ENCODE results near the gene ZNF496. TPM values are rescaled to one million over a fixed set of nuclear protein-coding genes. Genes with fewer than 3 reads are reported as not detected.

Gene ZNF496
- total RNA-seq, 2 donors from 2014 or later, result 11.7 to 15.6 TPM

GRCh38 chr1:247322849-247323586, 8.6 kb downstream of the ZNF496 start:
- no peaks in the 10 kb centered on the region for H3K4me1 ChIP-seq
- TF ChIP-seq CTCF (IDR thresholded peaks at IDR 0.05), result no peak
- H3K4me3 ChIP-seq, result no peak overlapping the region
- no peak overlapping the region for H3K9ac ChIP-seq (ENCODE audit: low read depth in 2 of 2, low read length in 2 of 2)
- no peak overlapping the region for H3K27ac ChIP-seq
- no peaks in the 10 kb centered on the region for H3K27me3 ChIP-seq
- DNase-seq, result no peak
- intact Hi-C loops (cut with DNase I), result no loop called here
- H3K36me3 ChIP-seq, result no peaks in the 10 kb centered on the region
- no peaks in the 10 kb centered on the region for H3K9me3 ChIP-seq

- DNase-seq, result no peak
- H3K9ac ChIP-seq (ENCODE audit: low read depth in 2 of 2, low read length in 2 of 2), result no peak overlapping the region
- H3K9me3 ChIP-seq, result no peaks in the 10 kb centered on the region
- no peaks in the 10 kb centered on the region for H3K36me3 ChIP-seq
- intact Hi-C loops (cut with DNase I), result no loop called here
- H3K4me3 ChIP-seq, result no peak overlapping the region
- no peaks in the 10 kb centered on the region for H3K27me3 ChIP-seq
- no peak for TF ChIP-seq CTCF (IDR thresholded peaks at IDR 0.05)
- H3K27ac ChIP-seq, result no peak overlapping the region
- no peaks in the 10 kb centered on the region for H3K4me1 ChIP-seq
Measured at GRCh38 chr1:247322442-247322841, 9.2 kb downstream of the ZNF496 start.

- no peak for TF ChIP-seq CTCF (IDR thresholded peaks at IDR 0.05)
- Histone ChIP-seq H3K36me3 (no peaks in the 10 kb centered on the region), H3K4me3 (no peak overlapping the region)
Measured at GRCh38 chr1:247317702-247318101, 14.0 kb downstream of the ZNF496 start.

GRCh38 chr1:247316590-247317197, 15.0 kb downstream of the ZNF496 start:
- Histone ChIP-seq H3K27ac (no peak overlapping the region), H3K4me3 (no peak overlapping the region), H3K9me3 (no peaks in the 10 kb centered on the region), H3K9ac (ENCODE audit: low read depth in 2 of 2, low read length in 2 of 2) (no peak overlapping the region), H3K4me1 (no peaks in the 10 kb centered on the region), H3K36me3 (no peaks in the 10 kb centered on the region), H3K27me3 (no peaks in the 10 kb centered on the region)
- intact Hi-C loops (cut with DNase I), result no loop called here
- no peak for TF ChIP-seq CTCF (IDR thresholded peaks at IDR 0.05)
- DNase-seq, result no peak

More at GRCh38 chr1:247317702-247318101, 14.0 kb downstream of the ZNF496 start:
- DNase-seq, result no peak
- Histone ChIP-seq H3K9me3 (no peaks in the 10 kb centered on the region), H3K27ac (no peak overlapping the region), H3K4me1 (no peaks in the 10 kb centered on the region), H3K27me3 (no peaks in the 10 kb centered on the region), H3K9ac (ENCODE audit: low read depth in 2 of 2, low read length in 2 of 2) (no peak overlapping the region)
- intact Hi-C loops (cut with DNase I), result no loop called here

- H3K36me3 ChIP-seq, result no peaks in the 10 kb centered on the region
- intact Hi-C loops (cut with DNase I), result no loop called here
- no peak for DNase-seq
- no peak for TF ChIP-seq CTCF (IDR thresholded peaks at IDR 0.05)
- H3K27ac ChIP-seq, result peak overlapping the region; percentile 47
- no peak overlapping the region for H3K4me3 ChIP-seq
- H3K9me3 ChIP-seq, result no peaks in the 10 kb centered on the region
- no peak overlapping the region for H3K9ac ChIP-seq (ENCODE audit: low read depth in 2 of 2, low read length in 2 of 2)
- H3K4me1 ChIP-seq, result no peaks in the 10 kb centered on the region
- no peaks in the 10 kb centered on the region for H3K27me3 ChIP-seq
Measured at GRCh38 chr1:247304031-247304430, 27.6 kb downstream of the ZNF496 start.
